C4-2B (cell line): ENCODE results near the gene SLC48A1.

ENCODE experiments used
- H3K27ac ChIP-seq: fragments of 450-650 bp; 2 replicates; pipeline ENCODE4 v1.5.1; 2017
- ZFX ChIP-seq: fragments of 450-650 bp; IDR thresholded peaks from 2 replicates; pipeline ENCODE4 v1.6.1; 2017
- TF ChIP-seq, protein P1 (sequence below): fragments of 450-650 bp; conservative IDR thresholded peaks from 2 replicates; pipeline ENCODE4 v1.5.1; 2017; ENCODE audit warnings: mild to moderate bottlenecking

SLC48A1 gene

DNA sequence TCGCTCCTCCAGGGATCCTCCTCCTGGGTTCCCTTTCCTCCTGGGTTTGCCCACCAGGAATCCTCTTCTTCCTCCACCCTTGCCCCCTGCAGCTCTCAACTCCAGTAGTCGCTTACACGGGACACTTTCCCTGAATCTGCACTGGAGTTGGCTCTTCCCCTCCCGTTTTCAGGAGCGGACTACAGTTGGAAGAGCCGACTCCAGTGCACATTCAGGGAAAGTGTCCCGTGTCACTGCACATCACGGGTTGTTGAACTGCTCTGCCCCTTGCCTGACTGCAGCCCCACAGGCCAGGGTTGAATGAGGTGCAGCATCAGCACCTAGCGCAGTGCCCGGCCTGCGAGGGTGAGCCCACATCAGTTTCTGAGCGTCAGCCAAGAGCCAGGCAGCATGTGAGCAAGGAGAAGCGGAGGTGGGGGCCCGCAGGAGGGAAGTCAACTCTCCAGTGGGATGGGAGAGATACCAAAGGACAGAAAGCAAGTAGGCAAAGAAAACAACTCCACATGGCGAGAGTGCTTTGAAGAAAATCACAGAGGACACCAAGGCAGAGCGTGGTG lies 27.5 kb upstream of the SLC48A1 start:
- no peak overlapping the region for H3K27ac ChIP-seq
- no peak for TF ChIP-seq ZFX
- TF ChIP-seq, protein P1, sequence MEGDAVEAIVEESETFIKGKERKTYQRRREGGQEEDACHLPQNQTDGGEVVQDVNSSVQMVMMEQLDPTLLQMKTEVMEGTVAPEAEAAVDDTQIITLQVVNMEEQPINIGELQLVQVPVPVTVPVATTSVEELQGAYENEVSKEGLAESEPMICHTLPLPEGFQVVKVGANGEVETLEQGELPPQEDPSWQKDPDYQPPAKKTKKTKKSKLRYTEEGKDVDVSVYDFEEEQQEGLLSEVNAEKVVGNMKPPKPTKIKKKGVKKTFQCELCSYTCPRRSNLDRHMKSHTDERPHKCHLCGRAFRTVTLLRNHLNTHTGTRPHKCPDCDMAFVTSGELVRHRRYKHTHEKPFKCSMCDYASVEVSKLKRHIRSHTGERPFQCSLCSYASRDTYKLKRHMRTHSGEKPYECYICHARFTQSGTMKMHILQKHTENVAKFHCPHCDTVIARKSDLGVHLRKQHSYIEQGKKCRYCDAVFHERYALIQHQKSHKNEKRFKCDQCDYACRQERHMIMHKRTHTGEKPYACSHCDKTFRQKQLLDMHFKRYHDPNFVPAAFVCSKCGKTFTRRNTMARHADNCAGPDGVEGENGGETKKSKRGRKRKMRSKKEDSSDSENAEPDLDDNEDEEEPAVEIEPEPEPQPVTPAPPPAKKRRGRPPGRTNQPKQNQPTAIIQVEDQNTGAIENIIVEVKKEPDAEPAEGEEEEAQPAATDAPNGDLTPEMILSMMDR, result no peak

GRCh38 chr12:47746073-47746472 lies 27.0 kb upstream of the SLC48A1 start:
- H3K27ac ChIP-seq, result no peak overlapping the region
- TF ChIP-seq, protein P1, result no peak
- TF ChIP-seq ZFX, result no peak

DNA sequence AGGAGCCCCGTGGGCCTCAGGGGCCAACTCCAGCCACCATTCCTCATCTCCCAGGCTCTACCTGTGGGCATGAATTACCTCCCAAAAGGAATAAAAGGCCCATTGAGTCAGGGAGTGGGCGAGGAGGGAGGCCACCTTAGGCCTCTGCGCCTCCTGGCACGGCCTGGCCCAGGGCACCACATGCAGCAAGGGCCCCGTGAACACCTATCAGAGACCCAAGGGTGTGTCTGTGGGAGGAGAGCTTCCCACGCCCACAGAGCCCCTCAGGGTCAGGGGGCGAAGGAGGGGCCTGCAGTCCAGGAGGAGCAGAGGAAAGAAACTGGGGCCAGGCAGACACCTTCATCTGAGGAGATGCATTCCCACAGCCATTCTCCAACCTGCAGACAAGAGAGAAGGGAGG lies 26.5 kb upstream of the SLC48A1 start:
- no peak overlapping the region for H3K27ac ChIP-seq
- TF ChIP-seq, protein P1, result no peak
- no peak for TF ChIP-seq ZFX

- H3K27ac ChIP-seq, result no peak overlapping the region
- no peak for TF ChIP-seq ZFX
- TF ChIP-seq, protein P1, result no peak
These were observed 25.9 kb upstream of the SLC48A1 start for GRCh38 chr12:47747126-47747525.

- no peak overlapping the region for H3K27ac ChIP-seq
- TF ChIP-seq, protein P1, result no peak
- no peak for TF ChIP-seq ZFX
These were observed 25.2 kb upstream of the SLC48A1 start for GRCh38 chr12:47747596-47748506.

DNA sequence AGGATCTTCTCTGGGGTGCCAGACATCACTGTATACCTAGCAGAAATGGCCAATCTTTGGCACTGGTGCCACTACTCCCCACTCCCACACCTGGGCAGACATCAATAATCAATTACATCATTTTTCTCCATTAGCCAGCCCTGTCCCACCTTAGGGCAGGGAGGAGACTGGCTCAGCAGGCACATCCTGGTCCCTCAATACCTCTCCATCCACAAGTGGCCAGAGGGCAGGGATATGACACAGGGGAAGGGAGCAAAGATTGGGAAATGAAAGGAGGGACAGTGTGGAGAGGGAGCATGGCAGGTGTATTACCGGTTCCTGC lies 24.6 kb upstream of the SLC48A1 start:
- no peak for TF ChIP-seq ZFX
- TF ChIP-seq, protein P1, result no peak
- no peak overlapping the region for H3K27ac ChIP-seq

GRCh38 chr12:47748899-47749298 lies 24.1 kb upstream of the SLC48A1 start:
- TF ChIP-seq, protein P1, result no peak
- TF ChIP-seq ZFX, result no peak
- H3K27ac ChIP-seq, result no peak overlapping the region
